ENCODE results near the gene SNRNP200.
"Not testable (repeated sequence)": the region's sequence is repeated elsewhere in the genome, so short reads cannot be mapped to it uniquely, and the experiment has no call there.

DNA sequence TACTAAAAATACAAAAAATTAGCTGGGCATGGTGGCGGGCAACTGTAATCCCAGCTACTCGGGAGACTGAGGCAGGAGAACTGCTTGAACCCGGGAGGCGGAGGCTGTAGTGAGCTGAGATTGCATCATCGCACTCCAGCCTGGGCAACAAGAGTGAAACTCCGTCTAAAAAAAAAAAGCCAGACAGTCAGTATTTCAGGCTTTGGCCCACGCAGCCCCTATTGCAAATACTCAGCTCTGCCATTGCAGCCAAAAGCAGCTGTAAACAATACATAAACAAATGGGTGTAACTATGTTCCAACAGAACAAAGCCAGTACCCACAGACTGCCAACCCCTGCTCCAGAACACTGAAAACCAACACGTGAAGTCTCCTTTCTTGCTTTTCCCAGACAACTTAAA lies 11.1 kb downstream of the SNRNP200 start:
- TF ChIP-seq, protein P1, sequence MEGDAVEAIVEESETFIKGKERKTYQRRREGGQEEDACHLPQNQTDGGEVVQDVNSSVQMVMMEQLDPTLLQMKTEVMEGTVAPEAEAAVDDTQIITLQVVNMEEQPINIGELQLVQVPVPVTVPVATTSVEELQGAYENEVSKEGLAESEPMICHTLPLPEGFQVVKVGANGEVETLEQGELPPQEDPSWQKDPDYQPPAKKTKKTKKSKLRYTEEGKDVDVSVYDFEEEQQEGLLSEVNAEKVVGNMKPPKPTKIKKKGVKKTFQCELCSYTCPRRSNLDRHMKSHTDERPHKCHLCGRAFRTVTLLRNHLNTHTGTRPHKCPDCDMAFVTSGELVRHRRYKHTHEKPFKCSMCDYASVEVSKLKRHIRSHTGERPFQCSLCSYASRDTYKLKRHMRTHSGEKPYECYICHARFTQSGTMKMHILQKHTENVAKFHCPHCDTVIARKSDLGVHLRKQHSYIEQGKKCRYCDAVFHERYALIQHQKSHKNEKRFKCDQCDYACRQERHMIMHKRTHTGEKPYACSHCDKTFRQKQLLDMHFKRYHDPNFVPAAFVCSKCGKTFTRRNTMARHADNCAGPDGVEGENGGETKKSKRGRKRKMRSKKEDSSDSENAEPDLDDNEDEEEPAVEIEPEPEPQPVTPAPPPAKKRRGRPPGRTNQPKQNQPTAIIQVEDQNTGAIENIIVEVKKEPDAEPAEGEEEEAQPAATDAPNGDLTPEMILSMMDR (IDR thresholded peaks at IDR 0.05; ENCODE audit: insufficient read depth, low read length), result not testable (repeated sequence)
- TF ChIP-seq GABPA (IDR thresholded peaks at IDR 0.05; ENCODE audit: low read depth); SPI1 (IDR thresholded peaks at IDR 0.05; ENCODE audit: borderline replicate concordance, low read depth): not testable (repeated sequence)
- TF ChIP-seq, protein P2, sequence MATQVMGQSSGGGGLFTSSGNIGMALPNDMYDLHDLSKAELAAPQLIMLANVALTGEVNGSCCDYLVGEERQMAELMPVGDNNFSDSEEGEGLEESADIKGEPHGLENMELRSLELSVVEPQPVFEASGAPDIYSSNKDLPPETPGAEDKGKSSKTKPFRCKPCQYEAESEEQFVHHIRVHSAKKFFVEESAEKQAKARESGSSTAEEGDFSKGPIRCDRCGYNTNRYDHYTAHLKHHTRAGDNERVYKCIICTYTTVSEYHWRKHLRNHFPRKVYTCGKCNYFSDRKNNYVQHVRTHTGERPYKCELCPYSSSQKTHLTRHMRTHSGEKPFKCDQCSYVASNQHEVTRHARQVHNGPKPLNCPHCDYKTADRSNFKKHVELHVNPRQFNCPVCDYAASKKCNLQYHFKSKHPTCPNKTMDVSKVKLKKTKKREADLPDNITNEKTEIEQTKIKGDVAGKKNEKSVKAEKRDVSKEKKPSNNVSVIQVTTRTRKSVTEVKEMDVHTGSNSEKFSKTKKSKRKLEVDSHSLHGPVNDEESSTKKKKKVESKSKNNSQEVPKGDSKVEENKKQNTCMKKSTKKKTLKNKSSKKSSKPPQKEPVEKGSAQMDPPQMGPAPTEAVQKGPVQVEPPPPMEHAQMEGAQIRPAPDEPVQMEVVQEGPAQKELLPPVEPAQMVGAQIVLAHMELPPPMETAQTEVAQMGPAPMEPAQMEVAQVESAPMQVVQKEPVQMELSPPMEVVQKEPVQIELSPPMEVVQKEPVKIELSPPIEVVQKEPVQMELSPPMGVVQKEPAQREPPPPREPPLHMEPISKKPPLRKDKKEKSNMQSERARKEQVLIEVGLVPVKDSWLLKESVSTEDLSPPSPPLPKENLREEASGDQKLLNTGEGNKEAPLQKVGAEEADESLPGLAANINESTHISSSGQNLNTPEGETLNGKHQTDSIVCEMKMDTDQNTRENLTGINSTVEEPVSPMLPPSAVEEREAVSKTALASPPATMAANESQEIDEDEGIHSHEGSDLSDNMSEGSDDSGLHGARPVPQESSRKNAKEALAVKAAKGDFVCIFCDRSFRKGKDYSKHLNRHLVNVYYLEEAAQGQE (IDR thresholded peaks at IDR 0.05; ENCODE audit: insufficient replicate concordance, low read depth), result not testable (repeated sequence)

All from HL-60 (cell line).